ENCODE measurements around the gene ERICH2. TPM values are rescaled to one million over a fixed set of nuclear protein-coding genes. Genes with fewer than 3 reads are reported as not detected.

Gene ERICH2
- total RNA-seq, 3 donors from 2014 or later (not counting 1 experiment from before 2014, with no cell fraction given), result not detected

- DNase-seq (peak in 1 of 2 donors; percentile 61), ATAC-seq (peak in 1 of 3 donors; percentile 56)
- Histone ChIP-seq H3K4me1 (ENCODE audit: control insufficient read depth, insufficient read depth, low read length) (peaks cover 53% of the 10 kb centered on the region), H3K9me3 (ENCODE audit: control insufficient read depth, insufficient read depth, low read length) (peaks cover 4% of the 10 kb centered on the region), H3K4me3 (ENCODE audit: low read length) (no peak overlapping the region), H3K36me3 (ENCODE audit: control insufficient read depth, insufficient read depth, low read length) (no peaks in the 10 kb centered on the region), H3K27me3 (ENCODE audit: control insufficient read depth, insufficient read depth, low read length) (peaks cover 67% of the 10 kb centered on the region), H3K27ac (ENCODE audit: low read length) (no peak overlapping the region)
- Mint-ChIP-seq H3K27me3 (ENCODE audit: low read depth in 2 of 2) (peaks cover 79 to 88% of the 10 kb centered on the region in 2 donors), H3K36me3 (no peaks in the 10 kb centered on the region), H3K4me1 (peaks cover 33 to 47% of the 10 kb centered on the region in 2 donors), H3K4me3 (peak overlapping the region; percentile 56), H3K27ac (no peak overlapping the region), H3K9me3 (no peaks in the 10 kb centered on the region)
- 16% methylated on average over 43 of the region's 43 CpGs for WGBS (ENCODE audit: insufficient coverage)
- no peak for TF ChIP-seq CTCF (IDR thresholded peaks at IDR 0.05)
- intact Hi-C loops (cut with micrococcal nuclease), result no loop called here
These were observed 52.3 kb downstream of the ERICH2 start for GRCh38 chr2:170822290-170823087.

DNA sequence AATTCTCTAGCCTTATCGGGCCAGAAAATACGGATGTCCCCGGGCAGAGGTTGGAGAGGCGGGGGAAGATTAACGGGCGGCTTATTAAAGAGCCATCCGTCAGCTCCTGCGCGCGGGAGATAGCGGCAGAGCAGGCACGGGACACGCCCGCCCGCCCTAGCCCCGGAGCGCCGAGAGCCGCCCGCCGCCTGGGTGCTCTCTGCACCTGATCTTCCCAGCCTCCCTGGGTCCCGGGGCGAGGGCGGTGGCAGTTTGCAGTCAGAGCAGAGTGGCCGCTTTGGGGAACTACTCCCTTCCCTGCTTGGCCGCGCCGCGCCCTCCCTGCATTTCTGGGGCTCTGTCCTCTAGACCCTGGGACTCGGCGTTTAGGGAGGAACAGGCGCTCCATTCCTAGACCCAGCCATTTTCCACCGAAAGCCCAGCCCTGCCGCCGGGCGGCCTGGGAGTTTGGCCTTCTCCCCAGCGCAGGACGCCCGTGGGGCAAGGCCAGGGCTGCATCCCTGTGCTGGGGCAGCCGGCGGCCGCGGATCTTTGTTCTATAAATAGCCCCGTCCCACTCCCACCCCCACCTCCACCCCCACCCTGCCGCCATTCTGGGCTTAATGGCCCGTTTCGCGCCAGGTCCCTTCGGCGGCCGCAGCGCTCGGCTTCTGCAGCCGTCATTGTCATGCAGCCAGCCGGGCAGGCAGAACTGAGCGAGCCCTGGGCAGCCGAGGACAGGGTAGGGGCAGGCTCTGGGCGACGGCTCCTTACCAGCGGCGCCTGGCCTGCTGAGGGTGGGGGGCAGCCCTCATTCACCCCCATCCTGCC lies 53.1 kb downstream of the ERICH2 start:
- WGBS (ENCODE audit: insufficient coverage), result 5% methylated on average over 61 of the region's 61 CpGs
- peaks cover 72 to 80% of the 10 kb centered on the region in 2 donors for H3K27me3 Mint-ChIP-seq (ENCODE audit: low read depth in 2 of 2)

GRCh38 chr2:170823898-170824215 lies 53.7 kb downstream of the ERICH2 start:
- Histone ChIP-seq H3K4me3 (ENCODE audit: low read length) (no peak overlapping the region), H3K27ac (ENCODE audit: low read length) (no peak overlapping the region), H3K27me3 (ENCODE audit: control insufficient read depth, insufficient read depth, low read length) (peaks cover 55% of the 10 kb centered on the region), H3K4me1 (ENCODE audit: control insufficient read depth, insufficient read depth, low read length) (peaks cover 41% of the 10 kb centered on the region), H3K36me3 (ENCODE audit: control insufficient read depth, insufficient read depth, low read length) (no peaks in the 10 kb centered on the region), H3K9me3 (ENCODE audit: control insufficient read depth, insufficient read depth, low read length) (peaks cover under 1% of the 10 kb centered on the region)
- H3K4me1 Mint-ChIP-seq, result peaks cover 27 to 36% of the 10 kb centered on the region in 2 donors
- peaks cover 71 to 75% of the 10 kb centered on the region in 2 donors for H3K27me3 Mint-ChIP-seq (ENCODE audit: low read depth in 2 of 2)
- H3K27ac Mint-ChIP-seq, result no peak overlapping the region
- intact Hi-C loops (cut with micrococcal nuclease), result no loop called here
- no peak for ATAC-seq
- WGBS (ENCODE audit: insufficient coverage), result 7% methylated on average over 8 of the region's 11 CpGs
- no peak for DNase-seq
- H3K9me3 Mint-ChIP-seq, result no peaks in the 10 kb centered on the region
- no peak for TF ChIP-seq CTCF (IDR thresholded peaks at IDR 0.05)
- no peaks in the 10 kb centered on the region for H3K36me3 Mint-ChIP-seq
- H3K4me3 Mint-ChIP-seq, result no peak overlapping the region

More for the DNA sequence above, 53.1 kb downstream of the ERICH2 start:
- no peak overlapping the region for H3K27ac Mint-ChIP-seq
- Histone ChIP-seq H3K36me3 (ENCODE audit: control insufficient read depth, insufficient read depth, low read length) (no peaks in the 10 kb centered on the region), H3K4me1 (ENCODE audit: control insufficient read depth, insufficient read depth, low read length) (peaks cover 46% of the 10 kb centered on the region), H3K9me3 (ENCODE audit: control insufficient read depth, insufficient read depth, low read length) (peaks cover 4% of the 10 kb centered on the region), H3K4me3 (ENCODE audit: low read length) (no peak overlapping the region), H3K27ac (ENCODE audit: low read length) (no peak overlapping the region), H3K27me3 (ENCODE audit: control insufficient read depth, insufficient read depth, low read length) (peaks cover 61% of the 10 kb centered on the region)
- H3K4me3 Mint-ChIP-seq, result peak overlapping the region; percentile 31
- no peak for TF ChIP-seq CTCF (IDR thresholded peaks at IDR 0.05)
- DNase-seq (peak in 1 of 2 donors; percentile 29), ATAC-seq (peak in 1 of 3 donors; percentile 18)
- intact Hi-C loops (cut with micrococcal nuclease), result no loop called here
- H3K4me1 Mint-ChIP-seq, result peaks cover 33 to 42% of the 10 kb centered on the region in 2 donors
- no peaks in the 10 kb centered on the region for H3K9me3 Mint-ChIP-seq
- no peaks in the 10 kb centered on the region for H3K36me3 Mint-ChIP-seq
